Peyer's patch (tissue), 4 donors: ENCODE results near the gene HTATIP2. TPM values are rescaled to one million over a fixed set of nuclear protein-coding genes. Genes with fewer than 3 reads are reported as not detected.
"Not testable (repeated sequence)": the region's sequence is repeated elsewhere in the genome, so short reads cannot be mapped to it uniquely, and the experiment has no call there.

Experiments used
- DNase-seq, 3 donors: peaks; one replicate each; pipeline ENCODE4 v3.0.0-alpha.2; 2017 to 2019
- H3K27ac ChIP-seq, 4 donors: fragments of 200-600 bp; sonication (generic); one replicate each; pipeline ENCODE4 v1.5.1; 2016 to 2019
- H3K27me3 ChIP-seq, 2 donors: fragments of 200-600 bp; sonication (generic); one replicate each; pipeline ENCODE4 v1.5.1; 2019
- H3K36me3 ChIP-seq, 3 donors: fragments of 200-600 bp; sonication (generic); one replicate each; pipeline ENCODE4 v1.5.1; 2016 to 2019
- H3K4me1 ChIP-seq, 4 donors: fragments of 200-600 bp; sonication (generic); one replicate each; pipeline ENCODE4 v1.5.1; 2016 to 2019
- H3K4me3 ChIP-seq, 4 donors: fragments of 200-600 bp; sonication (generic); 1 replicate in 3 of 4; 2 replicates in 1 of 4; pipeline ENCODE4 v1.5.1; 2016 to 2019; ENCODE audit warnings: mild to moderate bottlenecking in 1 of 4
- H3K9me3 ChIP-seq, 4 donors: fragments of 200-600 bp; sonication (generic); one replicate each; pipeline ENCODE4 v1.5.1; 2016 to 2019; ENCODE audit warnings: mild to moderate bottlenecking in 1 of 4
- CTCF ChIP-seq, 6 experiments: fragments of 450-650 bp in 4 of 6; fragments of 200-600 bp in 2 of 6; sonication (generic) in 1 of 6; IDR thresholded peaks; one replicate each; pipeline ENCODE4 v1.5.1; 2017 to 2019; ENCODE audit warnings: antibody characterized with exemption in 6 of 6, mild to moderate bottlenecking in 3 of 6, moderate library complexity in 1 of 6
- POLR2A ChIP-seq, 2 donors: fragments of 450-650 bp; IDR thresholded peaks; one replicate each; pipeline ENCODE4 v1.5.1; 2017; ENCODE audit warnings: antibody characterized with exemption in 2 of 2, mild to moderate bottlenecking in 2 of 2, moderate library complexity in 2 of 2
- total RNA-seq, 4 donors: library from RNA; depleted of rRNA; stranded (reverse); fragments of >200 nt; gene quantifications; one replicate each; pipeline ENCODE4 v1.1.0, GENCODE V29; 2016

HTATIP2 gene
- total RNA-seq, 4 donors from 2014 or later, result 89.1 to 280 (median 118) TPM

GRCh38 chr11:20373147-20373546 is 9.6 kb downstream of the HTATIP2 start:
- Histone ChIP-seq H3K4me3 (no peak overlapping the region), H3K4me1 (peaks cover 0 to 17% (median 0%) of the 10 kb centered on the region in 4 donors), H3K27ac (no peak overlapping the region), H3K27me3 (no peaks in the 10 kb centered on the region), H3K36me3 (peaks cover 0 to 52% (median 0%) of the 10 kb centered on the region in 3 donors), H3K9me3 (no peaks in the 10 kb centered on the region)
- TF ChIP-seq CTCF (IDR thresholded peaks at IDR 0.05) (no peak), POLR2A (IDR thresholded peaks at IDR 0.05) (no peak)
- no peak for DNase-seq

GRCh38 chr11:20373568-20374209 is 10.2 kb downstream of the HTATIP2 start:
- DNase-seq, result no peak
- no peak overlapping the region for H3K27ac ChIP-seq
- H3K27me3 ChIP-seq, result no peaks in the 10 kb centered on the region
- H3K4me1 ChIP-seq, result peaks cover 0 to 14% (median 0%) of the 10 kb centered on the region in 4 donors
- TF ChIP-seq CTCF (IDR thresholded peaks at IDR 0.05) (no peak), POLR2A (IDR thresholded peaks at IDR 0.05) (no peak)
- H3K36me3 ChIP-seq, result peaks cover 0 to 58% (median 0%) of the 10 kb centered on the region in 3 donors
- H3K4me3 ChIP-seq, result no peak overlapping the region
- H3K9me3 ChIP-seq, result no peaks in the 10 kb centered on the region

GRCh38 chr11:20374741-20375300 is 11.3 kb downstream of the HTATIP2 start:
- H3K9me3 ChIP-seq, result no peaks in the 10 kb centered on the region
- TF ChIP-seq POLR2A (IDR thresholded peaks at IDR 0.05) (no peak), CTCF (IDR thresholded peaks at IDR 0.05) (no peak)
- H3K4me3 ChIP-seq, result no peak overlapping the region
- peaks cover 0 to 14% (median 0%) of the 10 kb centered on the region in 4 donors for H3K4me1 ChIP-seq
- no peaks in the 10 kb centered on the region for H3K27me3 ChIP-seq
- peak in 2 of 3 donors; percentile 63 to 70 for DNase-seq
- peak overlapping the region in 2 of 4 donors; percentile 20 to 71 for H3K27ac ChIP-seq
- peaks cover 0 to 67% (median 0%) of the 10 kb centered on the region in 3 donors for H3K36me3 ChIP-seq

GRCh38 chr11:20376162-20376730 is 12.7 kb downstream of the HTATIP2 start:
- TF ChIP-seq CTCF (IDR thresholded peaks at IDR 0.05), result no peak
- no peak for TF ChIP-seq POLR2A (IDR thresholded peaks at IDR 0.05)
- no peak for DNase-seq
- H3K4me3 ChIP-seq, result no peak overlapping the region
- H3K27me3 ChIP-seq, result no peaks in the 10 kb centered on the region
- H3K27ac ChIP-seq, result no peak overlapping the region
- H3K9me3 ChIP-seq, result no peaks in the 10 kb centered on the region
- peaks cover 0 to 61% (median 0%) of the 10 kb centered on the region in 3 donors for H3K36me3 ChIP-seq
- peaks cover 0 to 14% (median 0%) of the 10 kb centered on the region in 4 donors for H3K4me1 ChIP-seq

- DNase-seq, H3K4me3 ChIP-seq, H3K27ac ChIP-seq, H3K27me3 ChIP-seq, H3K4me1 ChIP-seq, H3K9me3 ChIP-seq: not testable (repeated sequence)
- peaks cover 0 to 31% (median 0%) of the 10 kb centered on the region in 3 donors for H3K36me3 ChIP-seq
Measured at GRCh38 chr11:20385996-20386395, 22.5 kb downstream of the HTATIP2 start.
